ENCODE data around the gene GSTO1. TPM values are rescaled to one million over a fixed set of nuclear protein-coding genes. Genes with fewer than 3 reads are reported as not detected.

Gene GSTO1
- total and polyA plus RNA-seq, 5 donors from 2014 or later: 39.9 to 199 (median 183) TPM

DNA sequence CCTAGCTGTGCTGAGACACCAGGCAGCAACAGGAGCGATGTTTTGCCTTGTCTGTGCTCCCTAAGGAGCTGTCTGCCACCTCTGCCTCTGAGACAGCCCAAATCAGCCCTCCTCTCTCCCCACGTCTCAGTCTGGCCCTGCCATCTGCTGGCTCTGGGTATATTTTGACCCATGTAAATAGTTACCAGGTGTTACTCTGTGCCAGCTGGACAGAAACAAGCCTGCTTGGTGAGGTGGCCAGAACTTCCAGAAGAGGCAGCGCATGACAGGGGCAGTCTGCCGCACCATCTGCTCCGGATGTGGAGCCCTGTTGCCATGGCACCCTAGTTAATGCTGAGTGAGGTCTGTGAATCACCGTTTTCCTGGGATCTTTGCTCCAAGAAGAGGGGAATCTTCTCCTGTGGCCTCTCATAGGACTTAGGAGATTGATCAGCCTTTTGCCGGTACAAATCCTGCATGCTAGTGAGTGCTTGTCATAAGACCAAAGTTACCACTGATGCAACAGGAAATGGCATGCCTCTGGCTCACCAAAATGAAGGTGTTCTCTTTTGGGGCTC is 46.1 kb downstream of the GSTO1 start:
- DNase-seq (peak in 1 of 3 donors; percentile 41), ATAC-seq (ENCODE audit: low read depth in 2 of 2) (peak in 1 of 2 donors; percentile 14)
- Mint-ChIP-seq H3K27ac (no peak overlapping the region), H3K9me3 (no peaks in the 10 kb centered on the region), H3K36me3 (no peaks in the 10 kb centered on the region), H3K4me3 (no peak overlapping the region), H3K27me3 (peaks cover 26% of the 10 kb centered on the region), H3K4me1 (peaks cover 7 to 11% (median 9%) of the 10 kb centered on the region in 4 donors)
- Histone ChIP-seq H3K27ac (ENCODE audit: insufficient read depth, low read length, poor library complexity, severe bottlenecking) (no peak overlapping the region), H3K9me3 (ENCODE audit: control insufficient read depth in 2 of 2, low read length in 2 of 2) (no peaks in the 10 kb centered on the region), H3K4me1 (ENCODE audit: control insufficient read depth, insufficient read depth, low read length, poor library complexity, severe bottlenecking) (peaks cover 2% of the 10 kb centered on the region), H3K4me3 (ENCODE audit: low read depth, low read length) (no peak overlapping the region), H3K27me3 (ENCODE audit: control insufficient read depth, insufficient read depth, low read length) (peaks cover 7% of the 10 kb centered on the region), H3K36me3 (ENCODE audit: control insufficient read depth, insufficient read depth, low read length) (no peaks in the 10 kb centered on the region)

DNA sequence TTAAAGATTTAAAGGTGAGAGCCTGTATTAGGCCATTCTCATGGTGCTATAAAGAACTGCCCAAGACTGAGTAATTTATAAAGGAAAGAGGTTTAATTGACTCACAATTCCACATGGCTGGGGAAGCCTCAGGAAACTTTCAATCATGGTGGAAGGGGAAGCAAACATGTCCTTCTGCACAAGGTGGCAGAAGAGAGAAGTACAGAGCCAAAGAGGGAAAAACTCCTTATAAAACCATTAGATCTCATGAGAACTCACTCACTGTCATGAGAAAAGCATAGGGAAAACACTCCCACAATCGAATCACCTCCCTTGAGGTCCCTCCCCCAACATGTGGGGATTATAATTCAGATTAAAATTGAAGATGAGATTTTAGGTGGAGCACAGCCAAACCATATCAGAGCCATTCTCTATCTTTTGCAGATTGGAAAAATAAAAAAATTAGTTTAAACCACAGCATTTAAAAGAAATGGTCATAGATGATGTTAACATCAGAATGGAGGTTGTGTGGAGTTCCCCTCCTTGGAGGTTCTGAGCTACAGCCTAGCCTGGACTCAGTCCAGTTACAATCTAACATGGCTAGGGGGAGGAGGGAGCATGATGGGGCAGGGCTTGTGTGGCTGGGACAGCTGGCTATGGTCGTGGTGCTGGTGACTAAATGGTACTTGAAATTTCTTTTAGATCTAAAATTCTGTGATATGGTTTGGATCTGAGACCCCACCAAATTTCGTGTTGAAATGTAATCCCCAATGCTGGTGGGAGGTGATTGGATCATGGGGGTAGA is 47.4 kb downstream of the GSTO1 start:
- peaks cover 11 to 16% (median 14%) of the 10 kb centered on the region in 4 donors for H3K4me1 Mint-ChIP-seq

DNA sequence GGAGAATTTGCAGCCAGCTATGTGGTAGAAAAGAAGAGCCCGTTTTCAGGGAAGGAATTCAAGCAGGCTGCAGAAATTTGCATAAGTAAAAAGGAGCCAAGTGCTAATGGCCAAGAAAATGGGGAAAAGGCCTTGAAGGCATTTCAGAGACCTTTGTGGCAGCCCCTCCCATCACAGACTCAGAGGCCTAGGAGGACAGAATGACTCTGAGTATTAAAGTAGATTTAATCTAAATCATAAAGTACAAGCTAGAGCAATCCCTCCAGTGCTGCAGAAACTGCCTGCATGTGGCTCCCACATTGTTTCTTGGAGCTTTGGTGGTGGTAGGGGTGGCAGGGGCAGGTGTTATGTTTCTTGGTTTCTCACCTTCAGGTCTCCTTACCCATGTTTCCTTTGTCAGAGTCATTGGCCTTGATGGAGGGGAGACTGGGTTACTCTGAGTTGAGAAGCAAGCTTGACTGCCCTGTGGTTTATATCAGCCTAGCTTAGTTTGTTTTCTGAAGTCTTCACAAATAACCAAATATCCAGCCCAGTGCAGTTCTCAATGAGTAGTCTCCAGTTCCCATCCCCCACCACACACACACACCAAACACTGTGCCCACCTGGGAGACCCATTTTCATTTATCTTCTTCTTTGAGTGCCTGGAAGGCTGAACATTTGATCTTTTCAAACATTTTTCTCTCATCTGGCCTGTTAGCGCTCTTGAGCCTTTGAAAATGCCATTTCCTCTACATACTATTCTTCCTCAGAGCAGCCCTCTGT is 49.1 kb downstream of the GSTO1 start:
- H3K4me3 ChIP-seq (ENCODE audit: low read depth, low read length): no peak overlapping the region
- H3K36me3 ChIP-seq (ENCODE audit: control insufficient read depth, insufficient read depth, low read length): no peaks in the 10 kb centered on the region
- no peaks in the 10 kb centered on the region for H3K9me3 ChIP-seq (ENCODE audit: control insufficient read depth in 2 of 2, low read length in 2 of 2)
- H3K4me1 ChIP-seq (ENCODE audit: control insufficient read depth, insufficient read depth, low read length, poor library complexity, severe bottlenecking): peaks cover 16% of the 10 kb centered on the region
- DNase-seq (no peak), ATAC-seq (ENCODE audit: low read depth in 2 of 2) (no peak)
- no peak overlapping the region for H3K4me3 Mint-ChIP-seq
- H3K27me3 Mint-ChIP-seq: peaks cover 28% of the 10 kb centered on the region
- no peak overlapping the region for H3K27ac ChIP-seq (ENCODE audit: insufficient read depth, low read length, poor library complexity, severe bottlenecking)
- peaks cover 7% of the 10 kb centered on the region for H3K27me3 ChIP-seq (ENCODE audit: control insufficient read depth, insufficient read depth, low read length)
- H3K4me1 Mint-ChIP-seq: peaks cover 16 to 33% (median 29%) of the 10 kb centered on the region in 4 donors
- no peak overlapping the region for H3K27ac Mint-ChIP-seq
- H3K36me3 Mint-ChIP-seq: no peaks in the 10 kb centered on the region
- H3K9me3 Mint-ChIP-seq: no peaks in the 10 kb centered on the region

More for the DNA sequence above, 47.4 kb downstream of the GSTO1 start:
- no peaks in the 10 kb centered on the region for H3K9me3 Mint-ChIP-seq
- H3K4me1 ChIP-seq (ENCODE audit: control insufficient read depth, insufficient read depth, low read length, poor library complexity, severe bottlenecking): peaks cover 4% of the 10 kb centered on the region
- no peak overlapping the region for H3K4me3 Mint-ChIP-seq
- ATAC-seq (ENCODE audit: low read depth in 2 of 2) (no peak), DNase-seq (no peak)
- H3K27me3 Mint-ChIP-seq: peaks cover 29% of the 10 kb centered on the region
- no peaks in the 10 kb centered on the region for H3K36me3 ChIP-seq (ENCODE audit: control insufficient read depth, insufficient read depth, low read length)
- no peak overlapping the region for H3K4me3 ChIP-seq (ENCODE audit: low read depth, low read length)
- no peak overlapping the region for H3K27ac ChIP-seq (ENCODE audit: insufficient read depth, low read length, poor library complexity, severe bottlenecking)
- no peak overlapping the region for H3K27ac Mint-ChIP-seq
- no peaks in the 10 kb centered on the region for H3K9me3 ChIP-seq (ENCODE audit: control insufficient read depth in 2 of 2, low read length in 2 of 2)
- no peaks in the 10 kb centered on the region for H3K36me3 Mint-ChIP-seq
- H3K27me3 ChIP-seq (ENCODE audit: control insufficient read depth, insufficient read depth, low read length): peaks cover 7% of the 10 kb centered on the region

DNA sequence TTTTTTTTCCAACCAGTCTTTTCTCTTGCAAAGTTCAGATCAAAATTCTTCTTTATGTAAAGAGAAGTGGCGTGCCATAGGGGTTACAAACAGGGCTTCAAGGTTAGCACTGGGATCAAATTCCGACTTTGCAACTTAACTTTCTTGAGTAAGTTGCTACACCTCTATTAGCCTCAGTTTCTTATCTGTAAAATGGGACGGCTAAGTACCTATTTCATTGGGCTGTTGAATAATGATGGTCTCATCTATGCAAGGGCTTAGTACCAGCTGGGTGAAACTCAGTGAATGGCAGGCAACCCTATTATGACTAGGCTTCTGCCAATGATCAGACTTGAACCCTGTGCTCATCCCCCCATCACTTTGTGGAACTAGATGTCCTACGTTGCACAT is 49.7 kb downstream of the GSTO1 start:
- H3K27me3 Mint-ChIP-seq: peaks cover 22% of the 10 kb centered on the region
- H3K36me3 Mint-ChIP-seq: no peaks in the 10 kb centered on the region
- Histone ChIP-seq H3K4me3 (ENCODE audit: low read depth, low read length) (no peak overlapping the region), H3K4me1 (ENCODE audit: control insufficient read depth, insufficient read depth, low read length, poor library complexity, severe bottlenecking) (peaks cover 21% of the 10 kb centered on the region), H3K36me3 (ENCODE audit: control insufficient read depth, insufficient read depth, low read length) (no peaks in the 10 kb centered on the region), H3K27ac (ENCODE audit: insufficient read depth, low read length, poor library complexity, severe bottlenecking) (no peak overlapping the region), H3K9me3 (ENCODE audit: control insufficient read depth in 2 of 2, low read length in 2 of 2) (no peaks in the 10 kb centered on the region), H3K27me3 (ENCODE audit: control insufficient read depth, insufficient read depth, low read length) (peaks cover 7% of the 10 kb centered on the region)
- no peaks in the 10 kb centered on the region for H3K9me3 Mint-ChIP-seq
- peaks cover 20 to 37% (median 32%) of the 10 kb centered on the region in 4 donors for H3K4me1 Mint-ChIP-seq
- no peak for DNase-seq
- ATAC-seq (ENCODE audit: low read depth in 2 of 2): no peak
- no peak overlapping the region for H3K4me3 Mint-ChIP-seq
- no peak overlapping the region for H3K27ac Mint-ChIP-seq

DNA sequence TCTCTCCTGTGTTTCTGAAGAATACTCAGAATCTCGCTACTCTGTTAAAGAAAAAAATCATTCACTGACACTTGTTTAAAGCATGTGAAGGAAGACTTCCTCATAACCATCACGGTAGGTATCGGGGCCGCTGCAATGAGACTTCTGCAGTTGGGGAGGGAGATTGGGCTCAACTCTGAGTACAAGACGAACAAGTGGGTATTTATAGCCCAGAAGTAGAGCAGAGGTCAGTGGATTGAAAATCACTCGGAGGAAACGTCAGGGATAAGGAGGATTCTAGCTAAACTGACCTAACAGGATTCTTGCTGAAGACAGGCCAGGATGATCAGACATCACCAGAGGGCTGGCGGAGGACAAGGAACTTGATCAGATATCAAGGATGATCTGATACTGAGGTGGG is 50.2 kb downstream of the GSTO1 start:
- no peaks in the 10 kb centered on the region for H3K36me3 ChIP-seq (ENCODE audit: control insufficient read depth, insufficient read depth, low read length)
- H3K4me1 Mint-ChIP-seq: peaks cover 20 to 42% (median 33%) of the 10 kb centered on the region in 4 donors
- no peak for DNase-seq
- H3K9me3 Mint-ChIP-seq: no peaks in the 10 kb centered on the region
- H3K4me3 Mint-ChIP-seq: peak overlapping the region in 1 of 4 donors; percentile 70
- ATAC-seq (ENCODE audit: low read depth in 2 of 2): no peak
- H3K27me3 Mint-ChIP-seq: peaks cover 17% of the 10 kb centered on the region
- no peaks in the 10 kb centered on the region for H3K9me3 ChIP-seq (ENCODE audit: control insufficient read depth in 2 of 2, low read length in 2 of 2)
- no peak overlapping the region for H3K27ac ChIP-seq (ENCODE audit: insufficient read depth, low read length, poor library complexity, severe bottlenecking)
- H3K4me3 ChIP-seq (ENCODE audit: low read depth, low read length): no peak overlapping the region
- H3K27ac Mint-ChIP-seq: no peak overlapping the region
- peaks cover 3% of the 10 kb centered on the region for H3K27me3 ChIP-seq (ENCODE audit: control insufficient read depth, insufficient read depth, low read length)
- peaks cover 22% of the 10 kb centered on the region for H3K4me1 ChIP-seq (ENCODE audit: control insufficient read depth, insufficient read depth, low read length, poor library complexity, severe bottlenecking)
- no peaks in the 10 kb centered on the region for H3K36me3 Mint-ChIP-seq

DNA sequence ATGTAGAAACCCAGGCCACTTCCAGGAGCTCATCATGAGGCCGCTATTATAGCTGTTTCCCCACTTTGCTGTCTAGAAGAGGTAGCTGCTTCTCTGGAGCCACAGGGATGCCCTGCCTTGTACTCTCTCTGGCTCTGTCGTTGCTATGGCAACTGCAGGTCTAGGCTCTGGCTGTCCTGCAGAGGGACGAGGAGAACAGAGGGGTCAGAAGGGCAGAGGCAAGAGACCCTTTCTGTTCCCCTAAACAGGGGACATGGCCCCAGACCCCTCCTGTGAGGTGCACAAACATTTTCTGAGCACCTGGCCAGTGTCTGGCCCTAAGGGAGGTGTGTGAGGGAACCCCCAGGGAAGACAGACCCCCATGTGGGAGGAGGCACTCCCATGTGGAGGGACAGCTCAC is 52.2 kb downstream of the GSTO1 start:
- Mint-ChIP-seq H3K27ac (peak overlapping the region in 1 of 3 donors; percentile 77), H3K9me3 (no peaks in the 10 kb centered on the region), H3K4me3 (no peak overlapping the region), H3K27me3 (peaks cover 6% of the 10 kb centered on the region), H3K4me1 (peaks cover 20 to 44% (median 34%) of the 10 kb centered on the region in 4 donors), H3K36me3 (no peaks in the 10 kb centered on the region)
- peaks cover 10% of the 10 kb centered on the region for H3K36me3 ChIP-seq (ENCODE audit: control insufficient read depth, insufficient read depth, low read length)
- DNase-seq (no peak), ATAC-seq (ENCODE audit: low read depth in 2 of 2) (no peak)
- no peaks in the 10 kb centered on the region for H3K9me3 ChIP-seq (ENCODE audit: control insufficient read depth in 2 of 2, low read length in 2 of 2)
- H3K4me1 ChIP-seq (ENCODE audit: control insufficient read depth, insufficient read depth, low read length, poor library complexity, severe bottlenecking): peaks cover 22% of the 10 kb centered on the region
- H3K27ac ChIP-seq (ENCODE audit: insufficient read depth, low read length, poor library complexity, severe bottlenecking): no peak overlapping the region
- H3K27me3 ChIP-seq (ENCODE audit: control insufficient read depth, insufficient read depth, low read length): no peaks in the 10 kb centered on the region
- H3K4me3 ChIP-seq (ENCODE audit: low read depth, low read length): no peak overlapping the region

DNA sequence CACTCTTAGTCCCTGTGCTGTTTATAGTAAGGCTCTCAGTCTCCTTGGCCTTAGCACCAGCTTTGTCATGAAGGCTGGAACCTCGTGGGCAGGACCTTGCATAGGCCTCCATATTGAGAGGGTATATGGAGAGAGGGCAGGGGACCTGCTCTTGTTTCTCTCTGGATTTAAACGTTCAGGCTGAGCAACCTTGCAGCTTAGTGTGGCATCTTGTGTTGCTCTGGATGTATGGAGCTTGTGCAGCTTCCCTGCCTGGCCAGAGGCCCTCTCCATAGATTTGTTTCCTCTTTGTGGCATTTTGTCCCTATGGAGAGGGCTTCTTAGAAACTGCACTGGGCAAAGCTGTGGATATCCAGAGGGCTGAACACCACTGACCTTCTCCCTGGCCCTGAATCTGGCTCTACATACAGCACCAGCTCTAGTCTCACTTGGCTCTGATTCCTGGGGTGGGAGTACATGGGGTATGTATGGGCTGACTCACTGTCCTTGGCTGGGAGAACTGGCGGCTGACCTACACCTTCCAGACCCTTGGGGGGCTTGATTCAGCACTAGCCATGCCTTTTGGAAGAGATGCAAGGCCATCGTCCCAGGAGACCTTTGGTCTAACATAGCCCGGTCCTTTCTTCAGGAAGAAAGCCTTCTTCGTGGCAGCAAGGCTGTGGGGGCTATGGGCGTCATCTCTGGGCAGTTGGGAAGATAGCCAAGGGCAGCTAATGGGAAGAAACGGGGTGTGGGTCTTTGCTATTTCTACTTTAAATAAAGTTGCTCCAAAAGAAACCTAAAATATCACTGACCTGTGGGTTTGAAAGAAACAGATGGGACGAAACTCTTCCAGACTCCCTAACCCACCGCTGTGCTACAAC is 53.1 kb downstream of the GSTO1 start:
- peak overlapping the region; percentile 9 to 89 (median 66) for H3K4me3 Mint-ChIP-seq
- Histone ChIP-seq H3K9me3 (ENCODE audit: control insufficient read depth in 2 of 2, low read length in 2 of 2) (no peaks in the 10 kb centered on the region), H3K36me3 (ENCODE audit: control insufficient read depth, insufficient read depth, low read length) (peaks cover 14% of the 10 kb centered on the region), H3K27me3 (ENCODE audit: control insufficient read depth, insufficient read depth, low read length) (no peaks in the 10 kb centered on the region), H3K4me1 (ENCODE audit: control insufficient read depth, insufficient read depth, low read length, poor library complexity, severe bottlenecking) (peaks cover 22% of the 10 kb centered on the region), H3K27ac (ENCODE audit: insufficient read depth, low read length, poor library complexity, severe bottlenecking) (peak overlapping the region; percentile 9), H3K4me3 (ENCODE audit: low read depth, low read length) (no peak overlapping the region)
- ATAC-seq (ENCODE audit: low read depth in 2 of 2): no peak
- H3K4me1 Mint-ChIP-seq: peaks cover 20 to 50% (median 38%) of the 10 kb centered on the region in 4 donors
- H3K27ac Mint-ChIP-seq: peak overlapping the region; percentile 1 to 80 (median 77)
- no peaks in the 10 kb centered on the region for H3K36me3 Mint-ChIP-seq
- H3K27me3 Mint-ChIP-seq: peaks cover 4% of the 10 kb centered on the region
- no peak for DNase-seq
- H3K9me3 Mint-ChIP-seq: no peaks in the 10 kb centered on the region

Data from CD4-positive, CD25-positive, alpha-beta regulatory T cell (primary cell).